DOHH2 (cell line): ENCODE measurements around the gene MYO7B.

ENCODE experiments used
- H3F3A ChIP-seq: fragments of 200-600 bp; sonication (generic), shearing (Covaris generic); 2 replicates; pipeline ENCODE4 v1.6.0; 2016; ENCODE audit warnings: antibody characterized with exemption, mild to moderate bottlenecking; ENCODE audit not compliant: control insufficient read depth, insufficient read depth
- H3K27ac ChIP-seq: fragments of 200-600 bp; sonication (generic); 2 replicates; pipeline ENCODE4 v1.5.1; 2014; ENCODE audit warnings: low read depth, mild to moderate bottlenecking, low read length, moderate library complexity
- H3K27me3 ChIP-seq: fragments of 200-600 bp; sonication (generic); 2 replicates; pipeline ENCODE4 v1.6.1; 2014; ENCODE audit warnings: mild to moderate bottlenecking, low read length, mixed read lengths; ENCODE audit not compliant: control insufficient read depth
- H3K36me3 ChIP-seq: fragments of 200-600 bp; sonication (generic); 2 replicates; pipeline ENCODE4 v1.6.1; 2014; ENCODE audit warnings: mild to moderate bottlenecking, low read length, moderate library complexity, mixed read lengths; ENCODE audit not compliant: control insufficient read depth
- H3K4me1 ChIP-seq: fragments of 200-600 bp; sonication (generic); 2 replicates; pipeline ENCODE4 v1.6.1; 2014; ENCODE audit warnings: mild to moderate bottlenecking, low read length, mixed read lengths; ENCODE audit not compliant: control insufficient read depth
- H3K4me2 ChIP-seq: fragments of 200-600 bp; sonication (generic); 2 replicates; pipeline ENCODE4 v1.6.0; 2014; ENCODE audit warnings: mild to moderate bottlenecking, low read length, moderate library complexity
- H3K4me3 ChIP-seq: fragments of 200-600 bp; sonication (generic); 2 replicates; pipeline ENCODE4 v1.5.1; 2014; ENCODE audit warnings: mild to moderate bottlenecking, low read length, mixed read lengths
- H3K79me2 ChIP-seq: fragments of 200-600 bp; sonication (generic); 2 replicates; pipeline ENCODE4 v1.6.1; 2014; ENCODE audit warnings: mild to moderate bottlenecking, low read length, mixed read lengths; ENCODE audit not compliant: control insufficient read depth
- H3K9me2 ChIP-seq: fragments of 200-600 bp; sonication (generic); replicated peaks from 2 replicates; pipeline ENCODE4 v1.6.1; 2014; ENCODE audit warnings: mild to moderate bottlenecking, low read length, mixed read lengths; ENCODE audit not compliant: control insufficient read depth
- H3K9me3 ChIP-seq: fragments of 200-600 bp; sonication (generic); 2 replicates; pipeline ENCODE4 v1.6.1; 2014; ENCODE audit warnings: antibody characterized with exemption, low read length, mixed read lengths; ENCODE audit not compliant: control insufficient read depth, insufficient read depth
- H4K20me1 ChIP-seq: fragments of 200-600 bp; sonication (generic); 2 replicates; pipeline ENCODE4 v1.6.0; 2014; ENCODE audit warnings: low read depth, mild to moderate bottlenecking, antibody characterized with exemption, low read length, moderate library complexity; ENCODE audit not compliant: control insufficient read depth, insufficient read depth
- EZH2phosphoT487 ChIP-seq: fragments of 200-600 bp; sonication (generic); IDR thresholded peaks from 2 replicates; pipeline ENCODE4 v1.6.1; 2017; ENCODE audit warnings: borderline replicate concordance, mild to moderate bottlenecking, antibody characterized with exemption, low read length, moderate library complexity, mixed read lengths
- TF ChIP-seq, protein P1 (sequence below): fragments of 200-600 bp; sonication (generic); IDR thresholded peaks from one replicate; pipeline ENCODE4 v1.5.1; 2014; ENCODE audit warnings: antibody characterized with exemption, mild to moderate bottlenecking, low read depth, low read length; ENCODE audit not compliant: poor library complexity, severe bottlenecking

Gene MYO7B

GRCh38 chr2:127632592-127633489 lies 97.4 kb downstream of the MYO7B start:
- no peaks in the 10 kb centered on the region for H3K9me3 ChIP-seq
- no peaks in the 10 kb centered on the region for H3K9me2 ChIP-seq
- no peaks in the 10 kb centered on the region for H3F3A ChIP-seq
- no peaks in the 10 kb centered on the region for H3K27me3 ChIP-seq
- H3K36me3 ChIP-seq: no peaks in the 10 kb centered on the region
- peak overlapping the region; percentile 34 for H3K4me3 ChIP-seq
- H3K4me2 ChIP-seq: peak overlapping the region; percentile 48
- H4K20me1 ChIP-seq: no peaks in the 10 kb centered on the region
- peaks cover 60% of the 10 kb centered on the region for H3K4me1 ChIP-seq
- TF ChIP-seq, protein P1, sequence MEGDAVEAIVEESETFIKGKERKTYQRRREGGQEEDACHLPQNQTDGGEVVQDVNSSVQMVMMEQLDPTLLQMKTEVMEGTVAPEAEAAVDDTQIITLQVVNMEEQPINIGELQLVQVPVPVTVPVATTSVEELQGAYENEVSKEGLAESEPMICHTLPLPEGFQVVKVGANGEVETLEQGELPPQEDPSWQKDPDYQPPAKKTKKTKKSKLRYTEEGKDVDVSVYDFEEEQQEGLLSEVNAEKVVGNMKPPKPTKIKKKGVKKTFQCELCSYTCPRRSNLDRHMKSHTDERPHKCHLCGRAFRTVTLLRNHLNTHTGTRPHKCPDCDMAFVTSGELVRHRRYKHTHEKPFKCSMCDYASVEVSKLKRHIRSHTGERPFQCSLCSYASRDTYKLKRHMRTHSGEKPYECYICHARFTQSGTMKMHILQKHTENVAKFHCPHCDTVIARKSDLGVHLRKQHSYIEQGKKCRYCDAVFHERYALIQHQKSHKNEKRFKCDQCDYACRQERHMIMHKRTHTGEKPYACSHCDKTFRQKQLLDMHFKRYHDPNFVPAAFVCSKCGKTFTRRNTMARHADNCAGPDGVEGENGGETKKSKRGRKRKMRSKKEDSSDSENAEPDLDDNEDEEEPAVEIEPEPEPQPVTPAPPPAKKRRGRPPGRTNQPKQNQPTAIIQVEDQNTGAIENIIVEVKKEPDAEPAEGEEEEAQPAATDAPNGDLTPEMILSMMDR: no peak
- no peak for TF ChIP-seq EZH2phosphoT487
- H3K79me2 ChIP-seq: no peaks in the 10 kb centered on the region
- peak overlapping the region; percentile 31 for H3K27ac ChIP-seq

GRCh38 chr2:127633556-127634065 lies 98.1 kb downstream of the MYO7B start:
- H3K4me3 ChIP-seq: peak overlapping the region; percentile 34
- H4K20me1 ChIP-seq: no peaks in the 10 kb centered on the region
- TF ChIP-seq EZH2phosphoT487: no peak
- TF ChIP-seq, protein P1: no peak
- peak overlapping the region; percentile 31 for H3K27ac ChIP-seq
- H3K27me3 ChIP-seq: no peaks in the 10 kb centered on the region
- H3F3A ChIP-seq: no peaks in the 10 kb centered on the region
- H3K79me2 ChIP-seq: no peaks in the 10 kb centered on the region
- peak overlapping the region; percentile 48 for H3K4me2 ChIP-seq
- no peaks in the 10 kb centered on the region for H3K9me2 ChIP-seq
- H3K36me3 ChIP-seq: no peaks in the 10 kb centered on the region
- H3K9me3 ChIP-seq: no peaks in the 10 kb centered on the region
- H3K4me1 ChIP-seq: peaks cover 67% of the 10 kb centered on the region

GRCh38 chr2:127634066-127634617 lies 98.7 kb downstream of the MYO7B start:
- no peaks in the 10 kb centered on the region for H3K9me2 ChIP-seq
- H3K36me3 ChIP-seq: no peaks in the 10 kb centered on the region
- no peaks in the 10 kb centered on the region for H3K9me3 ChIP-seq
- no peak for TF ChIP-seq EZH2phosphoT487
- TF ChIP-seq, protein P1: no peak
- no peak overlapping the region for H3K4me3 ChIP-seq
- 0 out of 2 replicates have a peak, but pooled peaks cover under 1% of the 10 kb centered on the region for H3F3A ChIP-seq
- H3K27me3 ChIP-seq: no peaks in the 10 kb centered on the region
- H4K20me1 ChIP-seq: no peaks in the 10 kb centered on the region
- H3K4me1 ChIP-seq: peaks cover 73% of the 10 kb centered on the region
- peak overlapping the region; percentile 48 for H3K4me2 ChIP-seq
- H3K79me2 ChIP-seq: no peaks in the 10 kb centered on the region
- 0 out of 2 replicates have a peak overlapping the region, but pooled peaks have one; percentile 31 for H3K27ac ChIP-seq
